Keratinocyte (primary cell): Measurements from ENCODE around the gene C3orf20.

Source experiments
- CTCF ChIP-seq, 3 experiments: IDR thresholded peaks in 1 of 3; conservative IDR thresholded peaks in 1 of 3; optimal IDR thresholded peaks in 1 of 3; 2 replicates in 2 of 3; 3 replicates in 1 of 3; pipeline versions ENCODE3 to v1.5.1; 2011; ENCODE audit warnings: low read length in 3 of 3, mild to moderate bottlenecking in 3 of 3, moderate library complexity in 2 of 3, control low read depth in 1 of 3, inconsistent platforms in 1 of 3; ENCODE audit not compliant: insufficient read depth in 2 of 3; ENCODE audit errors: extremely low read depth in 1 of 3
- EZH2 ChIP-seq: IDR thresholded peaks from one replicate; pipeline ENCODE4 v1.6.1; 2012; ENCODE audit warnings: inconsistent platforms, mild to moderate bottlenecking, low read length, moderate library complexity

- TF ChIP-seq CTCF (optimal IDR thresholded peaks at IDR 0.05 in 1 of 3, IDR thresholded peaks at IDR 0.05 in 1 of 3, conservative IDR thresholded peaks at IDR 0.05 in 1 of 3; ENCODE audit: extremely low read depth in 1 of 3, insufficient read depth in 2 of 3, low read length in 3 of 3) (no peak), EZH2 (no peak)
These were observed 147.2 kb downstream of the C3orf20 start for GRCh38 chr3:14822134-14822533.
